H1 (cell line): ENCODE data around the gene GPR39.

Experiments used
- CEBPB ChIP-seq: IDR thresholded peaks from 2 replicates; pipeline ENCODE4 v1.6.1; 2012; ENCODE audit warnings: low read depth, low read length
- CTCF ChIP-seq, 3 experiments: IDR thresholded peaks; 1 replicate in 2 of 3; 2 replicates in 1 of 3; pipeline versions ENCODE4 v1.5.1 to v1.6.1; 2011; ENCODE audit warnings: low read length in 3 of 3, mild to moderate bottlenecking in 3 of 3, inconsistent platforms in 2 of 3, low read depth in 1 of 3, moderate library complexity in 1 of 3; ENCODE audit not compliant: insufficient read depth in 1 of 3; ENCODE audit errors: control extremely low read depth in 1 of 3
- KDM1A ChIP-seq: fragments of 200-600, 300-600 bp; sonication (generic); IDR thresholded peaks from 2 replicates; pipeline ENCODE4 v1.7.1; 2016; ENCODE audit warnings: mild to moderate bottlenecking, low read length, borderline replicate concordance
- MAX ChIP-seq: IDR thresholded peaks from 2 replicates; pipeline ENCODE4 v1.6.1; 2012; ENCODE audit warnings: inconsistent platforms
- NANOG ChIP-seq: IDR thresholded peaks from 2 replicates; pipeline ENCODE4 v1.6.1; 2011; ENCODE audit warnings: low read length, low read depth, mild to moderate bottlenecking, inconsistent platforms; ENCODE audit not compliant: insufficient read depth, poor library complexity, severe bottlenecking
- POLR2A ChIP-seq, 2 experiments: IDR thresholded peaks; 1 replicate in 1 of 2; 2 replicates in 1 of 2; pipeline ENCODE4 v1.6.1; 2011; ENCODE audit warnings: low read depth in 2 of 2, low read length in 2 of 2, mild to moderate bottlenecking in 2 of 2; ENCODE audit errors: control extremely low read depth in 1 of 2
- POLR2AphosphoS5 ChIP-seq: IDR thresholded peaks from 2 replicates; pipeline ENCODE4 v1.6.1; 2011; ENCODE audit warnings: low read depth, low read length
- RFX5 ChIP-seq: IDR thresholded peaks from 2 replicates; pipeline ENCODE4 v1.6.1; 2011; ENCODE audit warnings: low read depth, low read length, improper control_type of control experiment, borderline replicate concordance
- RXRA ChIP-seq: IDR thresholded peaks from 2 replicates; pipeline ENCODE4 v1.6.1; 2011; ENCODE audit warnings: low read depth, mild to moderate bottlenecking, low read length, moderate library complexity; ENCODE audit not compliant: insufficient read depth
- SIN3A ChIP-seq, 2 experiments: IDR thresholded peaks in 1 of 2; conservative IDR thresholded peaks in 1 of 2; 2 replicates each; pipeline ENCODE4 v1.6.1; 2011 to 2012; ENCODE audit warnings: low read length in 2 of 2, improper control_type of control experiment in 1 of 2, low read depth in 1 of 2, mild to moderate bottlenecking in 1 of 2
- SP1 ChIP-seq: IDR thresholded peaks from 2 replicates; pipeline ENCODE4 v1.6.1; 2011; ENCODE audit warnings: low read depth, low read length

- TF ChIP-seq CTCF (IDR thresholded peaks at IDR 0.05; ENCODE audit: control extremely low read depth in 1 of 3, insufficient read depth in 1 of 3, low read depth in 1 of 3, low read length in 3 of 3) (no peak), POLR2AphosphoS5 (no peak), RFX5 (no peak), RXRA (no peak), MAX (no peak), POLR2A (IDR thresholded peaks at IDR 0.05; ENCODE audit: control extremely low read depth in 1 of 2, low read depth in 2 of 2, low read length in 2 of 2) (no peak), SP1 (no peak), CEBPB (no peak), NANOG (no peak), KDM1A (no peak), SIN3A (conservative IDR thresholded peaks at IDR 0.05 in 1 of 2, IDR thresholded peaks at IDR 0.05 in 1 of 2; ENCODE audit: low read depth in 1 of 2, low read length in 2 of 2) (no peak)
Observed at GRCh38 chr2:132384491-132385151, 32.0 kb upstream of the GPR39 start.
